ENCODE data around the gene ZNF136. TPM values are rescaled to one million over a fixed set of nuclear protein-coding genes. Genes with fewer than 3 reads are reported as not detected.

Gene ZNF136
- 11.6 TPM for polyA plus RNA-seq (2013)

DNA sequence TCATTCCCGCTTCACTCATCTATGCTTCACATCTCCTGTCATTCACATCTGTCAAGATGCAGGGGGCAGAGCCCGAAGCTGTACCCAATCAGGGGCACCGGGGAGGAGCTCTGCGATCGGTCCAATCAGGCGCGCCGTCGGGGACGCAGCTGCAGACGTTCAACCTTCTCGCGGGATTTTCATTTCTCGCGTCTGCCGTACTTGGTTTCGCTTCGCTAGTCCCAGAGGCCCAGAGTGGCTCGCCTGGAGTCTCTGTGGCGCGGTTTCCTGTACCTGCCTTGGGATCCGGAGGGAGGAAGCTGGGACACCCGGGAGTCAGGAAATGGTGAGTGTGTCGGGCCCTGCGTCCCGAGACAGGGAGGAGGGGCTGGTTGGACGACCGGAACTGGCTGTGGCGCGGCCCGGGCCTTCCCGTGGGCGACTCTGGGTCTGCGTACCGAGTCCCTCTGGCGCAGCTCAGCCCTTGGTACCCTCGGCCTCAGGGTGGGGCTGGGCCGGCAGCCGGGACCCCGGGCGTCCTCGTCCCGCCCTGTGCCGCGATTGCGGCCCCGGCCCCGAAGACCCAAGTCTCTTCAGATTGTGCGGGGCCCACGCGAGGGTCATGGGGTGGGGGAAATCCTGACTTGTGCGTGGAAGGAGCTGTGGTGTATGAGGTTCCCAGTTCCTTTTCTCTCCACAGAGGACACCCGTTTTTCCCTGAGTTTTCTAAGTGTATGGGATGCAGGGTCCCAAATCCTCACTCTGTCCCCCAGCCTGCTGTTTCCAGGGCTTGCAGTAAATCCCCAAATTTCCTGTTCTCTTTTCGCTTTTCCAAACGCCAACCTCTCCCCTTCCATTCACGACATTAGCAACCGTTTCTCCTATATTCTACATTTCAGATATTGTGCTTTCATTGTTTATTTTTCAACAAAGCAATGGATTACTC lies at the start of gene ZNF136:
Gene ZNF136 (plus strand): TSS at position 215 of the 925 bp plus-strand sequence. CDS start 108 bp downstream, at position 323.
- Histone ChIP-seq H3K27ac (ENCODE audit: insufficient read depth in 1 of 2, low read depth in 1 of 2, low read length in 2 of 2, poor library complexity in 1 of 2, severe bottlenecking in 2 of 2) (peak within 1 kb of the TSS; percentile 98 to 99), H3K4me1 (ENCODE audit: control extremely low read depth in 1 of 4, control insufficient read depth in 4 of 4, insufficient read depth in 4 of 4, low read length in 3 of 4) (peaks cover 2 to 31% (median 12%) of the 10 kb centered on the region in 4 experiments), H3K9me3 (ENCODE audit: control extremely low read depth in 1 of 5, control insufficient read depth in 4 of 5, insufficient read depth in 2 of 5, low read depth in 1 of 5, low read length in 4 of 5) (no peaks in the 10 kb centered on the region), H3K36me3 (ENCODE audit: control insufficient read depth in 4 of 4, insufficient read depth in 4 of 4, low read length in 3 of 4) (peaks cover 2 to 23% (median 4%) of the 10 kb centered on the region in 4 experiments), H3K4me3 (ENCODE audit: control insufficient read depth in 1 of 7, extremely low read depth in 1 of 7, insufficient read depth in 4 of 7, low read depth in 2 of 7, low read length in 6 of 7) (peak within 1 kb of the TSS; percentile 89 to 99 (median 96)), H3K27me3 (replicated peaks in 2 of 5; ENCODE audit: control insufficient read depth in 4 of 5, insufficient read depth in 5 of 5, low read length in 4 of 5) (no peaks in the 10 kb centered on the region)
- ChIA-PET POLR2A (interaction anchor here (0.6 to 1.0 kb wide), 3 partner anchors 21 to 37 kb away, joined by 3 to 4 read pairs (median 3); partner anchors contain the start of gene ZNF20), CTCF (interaction anchor here (1.1 to 1.2 kb wide), 3 partner anchors 10 to 36 kb away, joined by 3 to 4 read pairs (median 3); no protein-coding TSS in a partner anchor)
- under 1% methylated on average over 42 of the region's 57 CpGs for WGBS (ENCODE audit: insufficient coverage)
- peak; percentile 94 to 97 (median 97) for DNase-seq

DNA sequence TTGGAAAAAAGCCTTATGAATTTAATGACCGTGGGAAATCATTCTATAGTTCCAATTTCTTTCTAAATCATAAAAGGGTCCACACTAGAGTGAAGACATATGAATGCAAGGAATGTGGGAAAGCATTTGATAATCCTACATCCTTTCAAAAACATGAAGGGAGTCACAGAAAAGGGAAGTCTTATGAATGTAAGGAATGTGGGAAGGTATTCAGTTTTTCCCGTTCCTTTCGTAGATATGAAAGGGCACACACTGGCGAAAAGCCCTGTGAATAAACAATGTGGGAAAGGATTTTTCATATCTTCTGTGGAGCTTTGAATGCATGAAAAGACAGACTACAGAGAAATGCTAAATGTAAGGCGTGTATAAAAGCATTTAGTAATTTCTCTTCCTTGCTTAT lies 49.8 kb upstream of the ZNF136 start:
- no peak for DNase-seq
- Histone ChIP-seq H3K9me3 (ENCODE audit: control extremely low read depth in 1 of 5, control insufficient read depth in 4 of 5, insufficient read depth in 2 of 5, low read depth in 1 of 5, low read length in 4 of 5) (peaks cover 18 to 66% (median 39%) of the 10 kb centered on the region in 5 experiments), H3K4me3 (ENCODE audit: control insufficient read depth in 1 of 7, extremely low read depth in 1 of 7, insufficient read depth in 4 of 7, low read depth in 2 of 7, low read length in 6 of 7) (no peak overlapping the region), H3K27me3 (replicated peaks in 2 of 5; ENCODE audit: control insufficient read depth in 4 of 5, insufficient read depth in 5 of 5, low read length in 4 of 5) (no peaks in the 10 kb centered on the region), H3K27ac (ENCODE audit: insufficient read depth in 1 of 2, low read depth in 1 of 2, low read length in 2 of 2, poor library complexity in 1 of 2, severe bottlenecking in 2 of 2) (no peak overlapping the region), H3K4me1 (ENCODE audit: control extremely low read depth in 1 of 4, control insufficient read depth in 4 of 4, insufficient read depth in 4 of 4, low read length in 3 of 4) (no peaks in the 10 kb centered on the region), H3K36me3 (ENCODE audit: control insufficient read depth in 4 of 4, insufficient read depth in 4 of 4, low read length in 3 of 4) (peaks cover 26 to 67% (median 52%) of the 10 kb centered on the region in 4 experiments)
- ChIA-PET POLR2A (no interaction called here), CTCF (no interaction called here)
- WGBS (ENCODE audit: insufficient coverage): 97% methylated on average over 4 of the region's 5 CpGs

DNA sequence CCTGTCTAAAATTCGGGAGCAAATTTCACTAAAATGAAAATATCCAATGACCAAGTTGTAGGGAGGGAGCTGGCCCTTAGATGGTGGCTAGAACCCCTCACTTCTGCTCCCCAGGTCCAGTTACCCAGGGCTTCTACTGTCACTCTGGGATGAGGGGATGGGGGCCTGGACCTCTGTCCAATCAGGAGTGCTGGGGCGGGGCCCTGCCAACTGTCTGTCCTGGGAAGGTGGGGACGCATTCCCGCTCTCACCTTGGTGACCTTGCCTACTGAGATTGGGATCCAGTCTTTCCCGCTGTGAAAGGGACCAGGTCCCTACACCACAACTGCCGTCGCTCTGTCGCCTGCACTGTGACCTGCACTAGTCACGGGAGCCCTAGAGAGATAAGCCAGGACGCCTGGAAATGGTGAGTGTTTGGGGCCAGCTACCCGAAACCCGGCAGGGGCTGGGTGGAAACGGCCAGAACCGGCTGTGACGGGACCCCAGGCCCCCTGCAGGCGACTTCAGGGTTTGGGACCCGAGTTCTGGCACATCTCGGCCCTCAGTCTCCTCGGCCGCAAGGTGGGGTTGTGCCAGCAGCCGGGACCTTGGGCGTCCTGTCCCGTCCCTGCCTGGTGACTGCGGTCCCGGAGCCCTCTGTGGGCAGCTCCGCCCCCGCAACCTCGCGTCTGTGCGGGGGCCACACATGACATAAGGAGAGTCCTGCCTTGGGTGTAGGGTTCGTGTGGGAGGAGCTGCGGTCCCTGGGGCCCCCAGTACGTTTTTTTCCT lies 45.5 kb upstream of the ZNF136 start:
- Histone ChIP-seq H3K9me3 (ENCODE audit: control extremely low read depth in 1 of 5, control insufficient read depth in 4 of 5, insufficient read depth in 2 of 5, low read depth in 1 of 5, low read length in 4 of 5) (peaks cover 6 to 39% (median 13%) of the 10 kb centered on the region in 5 experiments), H3K36me3 (ENCODE audit: control insufficient read depth in 4 of 4, insufficient read depth in 4 of 4, low read length in 3 of 4) (peaks cover 4 to 31% (median 24%) of the 10 kb centered on the region in 4 experiments), H3K27ac (ENCODE audit: insufficient read depth in 1 of 2, low read depth in 1 of 2, low read length in 2 of 2, poor library complexity in 1 of 2, severe bottlenecking in 2 of 2) (no peak overlapping the region), H3K4me1 (ENCODE audit: control extremely low read depth in 1 of 4, control insufficient read depth in 4 of 4, insufficient read depth in 4 of 4, low read length in 3 of 4) (no peaks in the 10 kb centered on the region), H3K27me3 (replicated peaks in 2 of 5; ENCODE audit: control insufficient read depth in 4 of 5, insufficient read depth in 5 of 5, low read length in 4 of 5) (no peaks in the 10 kb centered on the region), H3K4me3 (ENCODE audit: control insufficient read depth in 1 of 7, extremely low read depth in 1 of 7, insufficient read depth in 4 of 7, low read depth in 2 of 7, low read length in 6 of 7) (no peak overlapping the region)
- 94% methylated on average over 25 of the region's 33 CpGs for WGBS (ENCODE audit: insufficient coverage)
- DNase-seq: no peak
- ChIA-PET CTCF (interaction anchor here (1.7 to 2.2 kb wide), 2 partner anchors 7 to 27 kb away, joined by 4 to 5 read pairs; no protein-coding TSS in a partner anchor), POLR2A (no interaction called here)

DNA sequence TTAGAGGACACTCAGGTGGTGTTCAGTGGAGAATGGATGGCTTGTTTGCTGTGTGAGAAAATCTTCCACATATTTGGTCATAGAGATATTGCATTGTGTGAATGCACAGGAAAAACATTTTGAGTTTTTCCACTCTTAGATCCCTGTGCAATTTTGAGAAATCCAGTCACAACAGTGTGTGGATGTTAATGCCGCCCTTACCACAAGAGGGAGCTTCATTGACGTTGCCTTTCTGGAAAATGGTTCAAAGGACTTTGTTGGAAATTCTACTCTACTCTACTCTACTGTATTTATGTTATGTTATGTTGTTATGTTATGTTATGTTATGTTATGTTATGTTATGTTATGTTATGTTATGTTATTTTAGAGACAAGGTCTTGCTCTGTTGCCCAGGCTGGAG lies 36.2 kb upstream of the ZNF136 start:
- ChIA-PET CTCF (interaction anchor here (0.6 to 2.8 kb wide), 7 partner anchors 9 to 204 kb away, joined by 3 to 23 read pairs (median 4); partner anchors contain the start of genes ZNF136 and ZNF20), POLR2A (interaction anchor here (0.7 kb wide), 1 partner anchor 163 kb away, joined by 3 read pairs; no protein-coding TSS in a partner anchor)
- WGBS (ENCODE audit: insufficient coverage): no CpG with 5 or more reads among the region's 2 CpGs
- Histone ChIP-seq H3K36me3 (ENCODE audit: control insufficient read depth in 4 of 4, insufficient read depth in 4 of 4, low read length in 3 of 4) (peaks cover 0 to 5% (median 3%) of the 10 kb centered on the region in 4 experiments), H3K4me1 (ENCODE audit: control extremely low read depth in 1 of 4, control insufficient read depth in 4 of 4, insufficient read depth in 4 of 4, low read length in 3 of 4) (no peaks in the 10 kb centered on the region), H3K9me3 (ENCODE audit: control extremely low read depth in 1 of 5, control insufficient read depth in 4 of 5, insufficient read depth in 2 of 5, low read depth in 1 of 5, low read length in 4 of 5) (peaks cover 0 to 21% (median 4%) of the 10 kb centered on the region in 5 experiments), H3K27me3 (replicated peaks in 2 of 5; ENCODE audit: control insufficient read depth in 4 of 5, insufficient read depth in 5 of 5, low read length in 4 of 5) (no peaks in the 10 kb centered on the region), H3K27ac (ENCODE audit: insufficient read depth in 1 of 2, low read depth in 1 of 2, low read length in 2 of 2, poor library complexity in 1 of 2, severe bottlenecking in 2 of 2) (no peak overlapping the region), H3K4me3 (ENCODE audit: control insufficient read depth in 1 of 7, extremely low read depth in 1 of 7, insufficient read depth in 4 of 7, low read depth in 2 of 7, low read length in 6 of 7) (no peak overlapping the region)
- DNase-seq: peak; percentile 22 to 58 (median 51)

DNA sequence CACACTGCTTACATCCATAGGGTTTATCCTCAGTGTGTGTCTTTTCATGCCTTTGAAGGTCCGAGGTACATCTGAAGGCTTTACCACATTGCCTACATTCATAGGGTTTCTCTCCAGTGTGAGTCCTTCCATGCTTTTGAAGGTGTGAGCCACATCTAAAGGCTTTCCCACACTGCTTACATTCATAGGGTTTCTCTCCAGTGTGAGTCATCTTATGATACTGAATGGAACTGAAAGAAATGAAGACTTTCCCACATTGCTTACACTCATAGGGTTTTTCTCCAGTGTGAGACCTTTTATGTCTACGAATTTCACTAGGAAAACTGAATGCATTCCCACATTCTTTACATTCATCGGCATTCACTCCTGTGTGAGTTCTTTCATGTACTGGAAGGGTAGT lies 29.8 kb upstream of the ZNF136 start:
- H3K9me3 ChIP-seq (ENCODE audit: control extremely low read depth in 1 of 5, control insufficient read depth in 4 of 5, insufficient read depth in 2 of 5, low read depth in 1 of 5, low read length in 4 of 5): peaks cover 17 to 49% (median 19%) of the 10 kb centered on the region in 5 experiments
- peak overlapping the region in 1 of 7 experiments; percentile 27 for H3K4me3 ChIP-seq (ENCODE audit: control insufficient read depth in 1 of 7, extremely low read depth in 1 of 7, insufficient read depth in 4 of 7, low read depth in 2 of 7, low read length in 6 of 7)
- peaks cover 23 to 52% (median 38%) of the 10 kb centered on the region in 4 experiments for H3K36me3 ChIP-seq (ENCODE audit: control insufficient read depth in 4 of 4, insufficient read depth in 4 of 4, low read length in 3 of 4)
- H3K27ac ChIP-seq (ENCODE audit: insufficient read depth in 1 of 2, low read depth in 1 of 2, low read length in 2 of 2, poor library complexity in 1 of 2, severe bottlenecking in 2 of 2): no peak overlapping the region
- WGBS (ENCODE audit: insufficient coverage): 100% methylated on average over 1 of the region's 3 CpGs
- DNase-seq: peak in 2 of 3 donors; percentile 11 to 41
- POLR2A ChIA-PET: no interaction called here
- H3K27me3 ChIP-seq (replicated peaks in 2 of 5; ENCODE audit: control insufficient read depth in 4 of 5, insufficient read depth in 5 of 5, low read length in 4 of 5): no peaks in the 10 kb centered on the region
- CTCF ChIA-PET: interaction anchor here (1.0 kb wide), 1 partner anchor 73 kb away, joined by 4 read pairs; no protein-coding TSS in a partner anchor
- H3K4me1 ChIP-seq (ENCODE audit: control extremely low read depth in 1 of 4, control insufficient read depth in 4 of 4, insufficient read depth in 4 of 4, low read length in 3 of 4): peaks cover 0 to 4% (median 1%) of the 10 kb centered on the region in 4 experiments

DNA sequence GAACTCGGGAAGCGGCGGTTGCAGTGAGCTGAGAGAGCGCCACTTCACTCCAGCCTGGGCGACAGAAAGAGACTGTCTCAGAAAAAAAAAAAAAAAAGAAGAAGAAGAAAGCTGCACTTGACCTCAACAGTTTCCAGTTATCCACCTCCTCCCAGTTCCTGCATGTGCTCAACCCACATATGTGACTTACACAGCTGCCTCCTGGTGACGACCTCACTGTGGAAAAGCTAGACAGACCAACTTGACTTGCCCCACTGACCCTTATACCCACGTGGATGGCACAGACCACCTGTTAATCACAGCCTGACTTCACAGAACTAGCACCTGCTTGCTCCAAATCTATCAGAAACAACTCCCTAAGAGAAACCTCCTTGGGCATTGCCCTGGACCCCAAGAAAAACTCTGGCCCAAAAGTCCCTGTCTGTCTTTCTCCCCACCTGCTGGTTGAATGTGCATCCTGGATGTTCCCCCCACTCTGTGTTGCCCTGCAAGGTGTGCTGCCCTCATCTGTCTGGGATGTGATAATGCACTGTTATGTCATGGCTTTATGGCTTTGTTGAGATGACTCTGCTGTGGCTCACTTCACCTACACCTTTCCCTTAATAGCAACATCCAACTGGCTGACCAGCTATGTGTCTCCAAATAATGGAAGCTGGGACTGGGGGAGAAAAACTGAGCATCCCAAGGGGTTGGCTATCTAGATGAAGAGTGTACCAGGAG lies 25.5 kb upstream of the ZNF136 start:
- ChIA-PET CTCF (interaction anchor here (0.7 to 2.3 kb wide), 14 partner anchors 12 to 374 kb away, joined by 3 to 19 read pairs (median 4); partner anchors contain the start of genes ZNF491 and ZNF700), POLR2A (no interaction called here)
- no peaks in the 10 kb centered on the region for H3K27me3 ChIP-seq (replicated peaks in 2 of 5; ENCODE audit: control insufficient read depth in 4 of 5, insufficient read depth in 5 of 5, low read length in 4 of 5)
- DNase-seq: peak; percentile 72 to 82 (median 74)
- H3K4me3 ChIP-seq (ENCODE audit: control insufficient read depth in 1 of 7, extremely low read depth in 1 of 7, insufficient read depth in 4 of 7, low read depth in 2 of 7, low read length in 6 of 7): no peak overlapping the region
- 40% methylated on average over 2 of the region's 7 CpGs for WGBS (ENCODE audit: insufficient coverage)
- H3K27ac ChIP-seq (ENCODE audit: insufficient read depth in 1 of 2, low read depth in 1 of 2, low read length in 2 of 2, poor library complexity in 1 of 2, severe bottlenecking in 2 of 2): no peak overlapping the region
- peaks cover 11 to 33% (median 19%) of the 10 kb centered on the region in 5 experiments for H3K9me3 ChIP-seq (ENCODE audit: control extremely low read depth in 1 of 5, control insufficient read depth in 4 of 5, insufficient read depth in 2 of 5, low read depth in 1 of 5, low read length in 4 of 5)
- peaks cover 11 to 30% (median 15%) of the 10 kb centered on the region in 4 experiments for H3K4me1 ChIP-seq (ENCODE audit: control extremely low read depth in 1 of 4, control insufficient read depth in 4 of 4, insufficient read depth in 4 of 4, low read length in 3 of 4)
- H3K36me3 ChIP-seq (ENCODE audit: control insufficient read depth in 4 of 4, insufficient read depth in 4 of 4, low read length in 3 of 4): peaks cover 17 to 47% (median 31%) of the 10 kb centered on the region in 4 experiments

All from common myeloid progenitor, CD34-positive (primary cell).